ENCODE results near the gene PJA1. TPM values are rescaled to one million over a fixed set of nuclear protein-coding genes. Genes with fewer than 3 reads are reported as not detected.

The PJA1 gene
- total RNA-seq, 2 experiments from 2014 or later, result 18.4 to 20.2 TPM

GRCh38 chrX:69186651-69187050 lies 21.4 kb upstream of the PJA1 start:
- H3K4me1 ChIP-seq (ENCODE audit: insufficient read depth, low read length, poor library complexity, severe bottlenecking), result no peaks in the 10 kb centered on the region
- ChIA-PET CTCF (ENCODE audit: unreplicated experiment) (no interaction called here), POLR2A (no interaction called here)
- no peak overlapping the region for H3K4me3 ChIP-seq (ENCODE audit: low read depth, low read length, poor library complexity, severe bottlenecking)
- no peak for DNase-seq (ENCODE audit: low spot score)
- H3K79me2 ChIP-seq (ENCODE audit: insufficient read depth, low read depth, low read length), result no peaks in the 10 kb centered on the region
- intact Hi-C loops (cut with micrococcal nuclease; ENCODE audit: unreplicated experiment), result no loop called here
- H3K27ac ChIP-seq (ENCODE audit: low read depth, low read length, poor library complexity, severe bottlenecking), result no peak overlapping the region
- no TSS peak for BruUV-seq (replicated peaks)
- no peak overlapping the region for H2AFZ ChIP-seq (ENCODE audit: low read length)
- no peak overlapping the region for H3K4me2 ChIP-seq (ENCODE audit: low read length)
- no peak for TF ChIP-seq CTCF (conservative IDR thresholded peaks at IDR 0.05; ENCODE audit: low read length)
- no peak for TF ChIP-seq EZH2phosphoT487 (IDR thresholded peaks at IDR 0.05; ENCODE audit: borderline replicate concordance, low read depth, low read length)
- H3K36me3 ChIP-seq (ENCODE audit: insufficient read depth, low read length), result no peaks in the 10 kb centered on the region
- H4K20me1 ChIP-seq (ENCODE audit: insufficient read depth, low read length), result no peaks in the 10 kb centered on the region
- no peaks in the 10 kb centered on the region for H3K9me2 ChIP-seq (ENCODE audit: insufficient read depth, low read length)
- H3K9me3 ChIP-seq (ENCODE audit: low read length), result no peaks in the 10 kb centered on the region

- intact Hi-C loops (cut with micrococcal nuclease; ENCODE audit: unreplicated experiment), result no loop called here
- BruUV-seq (replicated peaks), result no TSS peak
- Histone ChIP-seq H3K4me1 (ENCODE audit: insufficient read depth, low read length, poor library complexity, severe bottlenecking) (no peaks in the 10 kb centered on the region), H3K27ac (ENCODE audit: low read depth, low read length, poor library complexity, severe bottlenecking) (no peak overlapping the region), H2AFZ (ENCODE audit: low read length) (no peak overlapping the region), H3K4me3 (ENCODE audit: low read depth, low read length, poor library complexity, severe bottlenecking) (no peak overlapping the region), H3K9me2 (ENCODE audit: insufficient read depth, low read length) (no peaks in the 10 kb centered on the region), H3K79me2 (ENCODE audit: insufficient read depth, low read depth, low read length) (no peaks in the 10 kb centered on the region), H3K4me2 (ENCODE audit: low read length) (no peak overlapping the region), H4K20me1 (ENCODE audit: insufficient read depth, low read length) (no peaks in the 10 kb centered on the region), H3K9me3 (ENCODE audit: low read length) (no peaks in the 10 kb centered on the region), H3K36me3 (ENCODE audit: insufficient read depth, low read length) (no peaks in the 10 kb centered on the region)
- CTCF ChIA-PET (ENCODE audit: unreplicated experiment), result no interaction called here
- TF ChIP-seq EZH2phosphoT487 (IDR thresholded peaks at IDR 0.05; ENCODE audit: borderline replicate concordance, low read depth, low read length) (no peak), CTCF (conservative IDR thresholded peaks at IDR 0.05; ENCODE audit: low read length) (no peak)
- DNase-seq (ENCODE audit: low spot score), result no peak
- POLR2A ChIA-PET, result no interaction called here
These were observed 20.6 kb upstream of the PJA1 start for GRCh38 chrX:69185886-69186285.

- ChIA-PET CTCF (ENCODE audit: unreplicated experiment) (no interaction called here), POLR2A (no interaction called here)
- H3K4me2 ChIP-seq (ENCODE audit: low read length), result no peak overlapping the region
- no peak overlapping the region for H2AFZ ChIP-seq (ENCODE audit: low read length)
- H3K4me1 ChIP-seq (ENCODE audit: insufficient read depth, low read length, poor library complexity, severe bottlenecking), result no peaks in the 10 kb centered on the region
- H4K20me1 ChIP-seq (ENCODE audit: insufficient read depth, low read length), result no peaks in the 10 kb centered on the region
- BruUV-seq (replicated peaks), result no TSS peak
- TF ChIP-seq EZH2phosphoT487 (IDR thresholded peaks at IDR 0.05; ENCODE audit: borderline replicate concordance, low read depth, low read length), result no peak
- no peaks in the 10 kb centered on the region for H3K79me2 ChIP-seq (ENCODE audit: insufficient read depth, low read depth, low read length)
- H3K27ac ChIP-seq (ENCODE audit: low read depth, low read length, poor library complexity, severe bottlenecking), result no peak overlapping the region
- no peak overlapping the region for H3K4me3 ChIP-seq (ENCODE audit: low read depth, low read length, poor library complexity, severe bottlenecking)
- H3K9me2 ChIP-seq (ENCODE audit: insufficient read depth, low read length), result no peaks in the 10 kb centered on the region
- intact Hi-C loops (cut with micrococcal nuclease; ENCODE audit: unreplicated experiment), result no loop called here
- DNase-seq (ENCODE audit: low spot score), result no peak
- no peaks in the 10 kb centered on the region for H3K9me3 ChIP-seq (ENCODE audit: low read length)
- H3K36me3 ChIP-seq (ENCODE audit: insufficient read depth, low read length), result no peaks in the 10 kb centered on the region
These were observed 19.9 kb upstream of the PJA1 start for GRCh38 chrX:69185141-69185540.
